ENCODE results near the gene GPRIN3. TPM values are rescaled to one million over a fixed set of nuclear protein-coding genes. Genes with fewer than 3 reads are reported as not detected.

Gene GPRIN3
- total RNA-seq, 1 experiment from 2014 or later: 0.48 TPM

DNA sequence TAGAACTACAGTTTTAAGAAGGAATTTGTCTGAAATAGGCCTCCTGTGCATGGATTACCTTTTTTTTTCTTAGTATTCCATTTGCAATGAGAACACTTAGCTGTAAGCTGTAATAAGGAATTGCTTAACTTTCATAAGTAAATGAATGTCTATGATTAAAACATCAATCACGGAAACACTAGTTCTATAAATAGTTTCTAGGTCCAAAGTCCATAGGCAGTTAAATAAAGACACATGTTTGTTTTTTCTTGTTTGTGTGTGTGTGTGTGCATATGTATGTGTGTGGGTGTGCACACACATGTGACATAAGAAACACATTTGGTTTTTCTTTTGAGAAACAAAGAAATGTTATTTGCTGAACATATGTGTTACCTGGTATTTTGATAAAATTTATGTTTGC is 11.2 kb downstream of the GPRIN3 start:
- DNase-seq: no peak
- Histone ChIP-seq H4K91ac (ENCODE audit: insufficient read length, low read depth, low read length) (no peak overlapping the region), H3K79me2 (ENCODE audit: insufficient read depth, low read length) (no peaks in the 10 kb centered on the region), H3K23ac (ENCODE audit: insufficient read length, low read depth, low read length) (no peak overlapping the region), H2BK12ac (ENCODE audit: insufficient read length, low read depth, low read length) (no peak overlapping the region), H3K9me3 (ENCODE audit: control insufficient read depth, low read depth, low read length) (no peaks in the 10 kb centered on the region), H3K4me1 (ENCODE audit: insufficient read depth, low read length) (0 out of 2 replicates have a peak, but pooled peaks cover 2% of the 10 kb centered on the region), H2AK5ac (ENCODE audit: insufficient read length, low read length) (no peak overlapping the region), H4K8ac (replicated peaks; ENCODE audit: insufficient read length, low read depth, low read length) (no peak overlapping the region), H2BK120ac (ENCODE audit: low read depth, low read length, poor library complexity, severe bottlenecking) (no peak overlapping the region), H2BK20ac (ENCODE audit: low read depth, low read length, poor library complexity, severe bottlenecking) (no peak overlapping the region), H3K4me2 (ENCODE audit: insufficient read depth, insufficient read length, low read length) (no peak overlapping the region), H2BK15ac (ENCODE audit: low read depth, low read length) (no peak overlapping the region), H3K4ac (ENCODE audit: low read depth, low read length) (no peak overlapping the region), H4K5ac (ENCODE audit: insufficient read length, low read depth, low read length) (no peak overlapping the region), H3K79me1 (ENCODE audit: insufficient read depth, low read depth, low read length, poor library complexity, severe bottlenecking) (no peaks in the 10 kb centered on the region), H3K9ac (ENCODE audit: extremely low read depth, insufficient read length, low read length) (no peak overlapping the region), H3K27me3 (ENCODE audit: insufficient read depth, low read length) (no peaks in the 10 kb centered on the region), H3K27ac (ENCODE audit: insufficient read length, low read depth, low read length) (no peak overlapping the region), H4K20me1 (ENCODE audit: control insufficient read depth, insufficient read depth, insufficient read length) (no peaks in the 10 kb centered on the region), H3T11ph (ENCODE audit: low read length) (no peak overlapping the region), H3K56ac (ENCODE audit: insufficient read length, low read depth, low read length) (no peak overlapping the region), H3K23me2 (ENCODE audit: insufficient read length, low read depth, low read length, poor library complexity, severe bottlenecking) (no peaks in the 10 kb centered on the region), H2AFZ (ENCODE audit: low read length) (no peak overlapping the region), H2BK5ac (ENCODE audit: insufficient read length, low read length) (no peak overlapping the region), H3K18ac (ENCODE audit: insufficient read length, low read depth, low read length) (no peak overlapping the region), H3K14ac (ENCODE audit: insufficient read depth, low read length) (no peak overlapping the region)
- no peak overlapping the region for H3K27ac Mint-ChIP-seq
- H3K4me3 Mint-ChIP-seq: no peak overlapping the region
- TF ChIP-seq, protein P1, sequence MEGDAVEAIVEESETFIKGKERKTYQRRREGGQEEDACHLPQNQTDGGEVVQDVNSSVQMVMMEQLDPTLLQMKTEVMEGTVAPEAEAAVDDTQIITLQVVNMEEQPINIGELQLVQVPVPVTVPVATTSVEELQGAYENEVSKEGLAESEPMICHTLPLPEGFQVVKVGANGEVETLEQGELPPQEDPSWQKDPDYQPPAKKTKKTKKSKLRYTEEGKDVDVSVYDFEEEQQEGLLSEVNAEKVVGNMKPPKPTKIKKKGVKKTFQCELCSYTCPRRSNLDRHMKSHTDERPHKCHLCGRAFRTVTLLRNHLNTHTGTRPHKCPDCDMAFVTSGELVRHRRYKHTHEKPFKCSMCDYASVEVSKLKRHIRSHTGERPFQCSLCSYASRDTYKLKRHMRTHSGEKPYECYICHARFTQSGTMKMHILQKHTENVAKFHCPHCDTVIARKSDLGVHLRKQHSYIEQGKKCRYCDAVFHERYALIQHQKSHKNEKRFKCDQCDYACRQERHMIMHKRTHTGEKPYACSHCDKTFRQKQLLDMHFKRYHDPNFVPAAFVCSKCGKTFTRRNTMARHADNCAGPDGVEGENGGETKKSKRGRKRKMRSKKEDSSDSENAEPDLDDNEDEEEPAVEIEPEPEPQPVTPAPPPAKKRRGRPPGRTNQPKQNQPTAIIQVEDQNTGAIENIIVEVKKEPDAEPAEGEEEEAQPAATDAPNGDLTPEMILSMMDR (conservative IDR thresholded peaks at IDR 0.05): no peak
- peaks cover 3 to 5% of the 10 kb centered on the region in 2 experiments for H3K4me1 Mint-ChIP-seq
- no CpG with 5 or more reads among the region's 1 CpG for WGBS (ENCODE audit: extremely low coverage, insufficient read length, low lambda C conversion rate)
- H3K36me3 Mint-ChIP-seq (ENCODE audit: insufficient read depth in 1 of 3, low read depth in 3 of 3): peaks cover 0 to 6% (median under 1%) of the 10 kb centered on the region in 3 experiments; a peak in 4 of 7 replicates
- H3K9me3 Mint-ChIP-seq: peaks cover 3% of the 10 kb centered on the region in 2 experiments; a peak in 2 of 5 replicates
- H3K27me3 Mint-ChIP-seq (ENCODE audit: low read depth): no peaks in the 10 kb centered on the region

Measured in H9 (cell line).